GM12878 (cell line): Measurements from ENCODE around the gene FJX1. TPM values are rescaled to one million over a fixed set of nuclear protein-coding genes. Genes with fewer than 3 reads are reported as not detected.

ENCODE experiments used
- ATAC-seq: fragments of 200-7000 bp; cut with Tn5 transposase; 3 replicates; pipeline ENCODE4 v1.9.1; 2020; ENCODE audit warnings: mild to moderate bottlenecking, moderate library complexity
- BruUV-seq: library from RNA; stranded (reverse); fragments of 400-500 nt; replicated peaks from 2 replicates; lab custom pipeline; 2021; lab: Mats Ljungman, UMichigan
- CTCF ChIA-PET: fragments of 300-600 bp; sonication (Branson Sonifier 250); formaldehyde crosslinking; extraction: SDS; loops from one replicate; lab custom pipeline; 2021; ENCODE audit warnings: inconsistent platforms; lab: Yijun Ruan, JAX
- POLR2A ChIA-PET: fragments of 350-600 bp; formaldehyde crosslinking; extraction: SDS; loops from one replicate; lab custom pipeline; 2021; ENCODE audit warnings: inconsistent platforms; lab: Charles Lee
- RAD21 ChIA-PET: fragments of 300-600 bp; sonication (Branson Sonifier 250); formaldehyde crosslinking; loops from one replicate; lab custom pipeline; 2023; ENCODE audit warnings: antibody characterized with exemption; ENCODE audit not compliant: unreplicated experiment; lab: Charles Lee
- SMC1A ChIA-PET: fragments of 300-600 bp; sonication (Branson Sonifier 250); formaldehyde crosslinking; loops from one replicate; lab custom pipeline; 2023; ENCODE audit not compliant: unreplicated experiment, uncharacterized antibody; lab: Charles Lee
- DNase-seq: peaks from one replicate; pipeline ENCODE4 v3.0.0-alpha.2; 2011; ENCODE audit warnings: low read depth, low spot score
- FAIRE-seq: peaks from 3 replicates; lab custom pipeline; 2011; peaks lifted over from hg19 to GRCh38; lab: Jason Lieb, UNC
- H2AFZ ChIP-seq: 2 replicates; pipeline ENCODE4 v1.6.0; 2011; ENCODE audit warnings: low read depth, low read length, control low read depth; ENCODE audit not compliant: control insufficient read depth
- H3K27ac ChIP-seq: 2 replicates; pipeline ENCODE4 v1.5.1; 2011; ENCODE audit warnings: control low read depth; ENCODE audit not compliant: control insufficient read depth, insufficient read depth
- H3K27me3 ChIP-seq, 2 experiments: replicated peaks in 1 of 2; 2 replicates each; pipeline versions ENCODE4 v1.6.0 to v1.6.1; 2011; ENCODE audit warnings: low read length in 1 of 2; ENCODE audit not compliant: control insufficient read depth in 2 of 2, insufficient read depth in 2 of 2
- H3K36me3 ChIP-seq, 2 experiments: 2 replicates each; pipeline ENCODE4 v1.5.1; 2011; ENCODE audit warnings: low read length in 1 of 2; ENCODE audit not compliant: control insufficient read depth in 2 of 2, insufficient read depth in 2 of 2
- H3K4me1 ChIP-seq: 2 replicates; pipeline ENCODE4 v1.6.1; 2011; ENCODE audit warnings: mild to moderate bottlenecking, low read length, moderate library complexity, mixed read lengths; ENCODE audit not compliant: control insufficient read depth, insufficient read depth
- H3K4me2 ChIP-seq: 2 replicates; pipeline ENCODE4 v1.6.0; 2011; ENCODE audit warnings: control low read depth; ENCODE audit not compliant: control insufficient read depth, insufficient read depth
- H3K4me3 ChIP-seq: fragments of 200-600 bp; sonication (generic); 2 replicates; pipeline ENCODE4 v1.5.1; 2016
- H3K79me2 ChIP-seq: 2 replicates; pipeline ENCODE4 v1.6.0; 2011; ENCODE audit warnings: low read length; ENCODE audit not compliant: control insufficient read depth, insufficient read depth
- H3K9ac ChIP-seq: 2 replicates; pipeline ENCODE4 v1.8.0; 2011; ENCODE audit warnings: low read length, control low read depth, mixed read lengths; ENCODE audit not compliant: control insufficient read depth, insufficient read depth
- H3K9me3 ChIP-seq: replicated peaks from 3 replicates; pipeline ENCODE4 v1.5.1; 2011; ENCODE audit warnings: mild to moderate bottlenecking, low read length; ENCODE audit not compliant: control insufficient read depth, insufficient read depth
- H4K20me1 ChIP-seq: 2 replicates; pipeline ENCODE4 v1.6.0; 2011; ENCODE audit not compliant: control insufficient read depth, insufficient read depth
- BCL11A ChIP-seq: IDR thresholded peaks from 2 replicates; pipeline ENCODE4 v1.6.1; 2011; ENCODE audit warnings: low read depth, low read length
- CBX5 ChIP-seq: sonication (generic); IDR thresholded peaks from 2 replicates; pipeline ENCODE4 v1.6.1; 2016; ENCODE audit warnings: low read depth, moderate library complexity, mild to moderate bottlenecking, inconsistent platforms
- CEBPB ChIP-seq, 2 experiments: fragments of 150-350 bp in 1 of 2; IDR thresholded peaks; 2 replicates each; pipeline ENCODE4 v1.6.1; 2012 to 2014; ENCODE audit warnings: low read depth in 2 of 2, low read length in 2 of 2, borderline replicate concordance in 1 of 2, inconsistent platforms in 1 of 2
- CHD1 ChIP-seq: IDR thresholded peaks from 2 replicates; pipeline ENCODE4 v1.6.1; 2012; ENCODE audit warnings: low read depth, low read length, improper control_type of control experiment
- CHD2 ChIP-seq: IDR thresholded peaks from 2 replicates; pipeline ENCODE4 v1.6.1; 2011; ENCODE audit warnings: low read depth, low read length, improper control_type of control experiment, borderline replicate concordance
- E4F1 ChIP-seq: fragments of 450-650 bp; IDR thresholded peaks from 2 replicates; pipeline ENCODE4 v1.6.1; 2018; ENCODE audit warnings: borderline replicate concordance, mild to moderate bottlenecking; ENCODE audit not compliant: partially characterized antibody
- EGR1 ChIP-seq, 2 experiments: IDR thresholded peaks; 1 replicate in 1 of 2; 2 replicates in 1 of 2; pipeline ENCODE4 v1.6.1; 2011 to 2012; ENCODE audit warnings: low read depth in 2 of 2, low read length in 2 of 2, borderline replicate concordance in 1 of 2, mild to moderate bottlenecking in 1 of 2, moderate library complexity in 1 of 2
- GATAD2B ChIP-seq: fragments of 450-650 bp; conservative IDR thresholded peaks from 2 replicates; pipeline ENCODE4 v1.6.1; 2017; ENCODE audit warnings: low read depth, mild to moderate bottlenecking, moderate library complexity
- LARP7 ChIP-seq: fragments of 450-650 bp; IDR thresholded peaks from 2 replicates; pipeline ENCODE4 v1.6.1; 2017; ENCODE audit warnings: mild to moderate bottlenecking
- PAX8 ChIP-seq: fragments of 450-650 bp; IDR thresholded peaks from 2 replicates; pipeline ENCODE4 v1.6.1; 2017; ENCODE audit warnings: mild to moderate bottlenecking, moderate library complexity
- POLR2AphosphoS2 ChIP-seq: IDR thresholded peaks from 2 replicates; pipeline ENCODE4 v1.6.1; 2011; ENCODE audit warnings: low read depth, mild to moderate bottlenecking, low read length, improper control_type of control experiment, moderate library complexity
- RAD21 ChIP-seq: IDR thresholded peaks from 2 replicates; pipeline ENCODE4 v1.6.1; 2011; ENCODE audit warnings: mild to moderate bottlenecking, low read depth, low read length, moderate library complexity; ENCODE audit not compliant: insufficient read depth
- SIN3A ChIP-seq: IDR thresholded peaks from 2 replicates; pipeline ENCODE4 v1.6.1; 2012; ENCODE audit warnings: low read depth, low read length, improper control_type of control experiment
- SPI1 ChIP-seq: IDR thresholded peaks from 2 replicates; pipeline ENCODE4 v1.6.1; 2011; ENCODE audit warnings: low read depth, mild to moderate bottlenecking, low read length, moderate library complexity, borderline replicate concordance; ENCODE audit not compliant: insufficient read depth
- SRF ChIP-seq, 2 experiments: IDR thresholded peaks; 2 replicates each; pipeline ENCODE4 v1.6.1; 2011; ENCODE audit warnings: low read depth in 2 of 2, low read length in 2 of 2, mild to moderate bottlenecking in 1 of 2, moderate library complexity in 1 of 2
- TAF1 ChIP-seq: IDR thresholded peaks from 2 replicates; pipeline ENCODE4 v1.6.1; 2011; ENCODE audit warnings: mild to moderate bottlenecking, low read depth, low read length, borderline replicate concordance
- TCF7 ChIP-seq: IDR thresholded peaks from 2 replicates; pipeline ENCODE4 v1.6.1; 2014; ENCODE audit warnings: antibody characterized with exemption, borderline replicate concordance
- ZNF217 ChIP-seq: fragments of 450-650 bp; IDR thresholded peaks from 2 replicates; pipeline ENCODE4 v1.6.1; 2017; ENCODE audit warnings: antibody characterized with exemption, mild to moderate bottlenecking
- WGBS: methylation state at CpG from one replicate; pipeline ENCODE4 v1.1.6; 2016; ENCODE audit warnings: low lambda C conversion rate; ENCODE audit not compliant: insufficient replicate concordance, insufficient coverage; ENCODE audit errors: missing lambda C conversion rate; 5-methylcytosine and 5-hydroxymethylcytosine counted together
- in situ Hi-C: fragments of 300-500 bp; cut with MboI; formaldehyde crosslinking; loops from 9 replicates; pipeline ENCODE4 v1.14.3; 2018; ENCODE audit warnings: mixed read lengths
- intact Hi-C: fragments of 100-400 bp; cut with micrococcal nuclease; formaldehyde crosslinking; loops from one replicate; pipeline ENCODE4 v1.14.2; 2022; ENCODE audit not compliant: unreplicated experiment
- polyA plus RNA-seq, 11 experiments: library from polyadenylated mRNA; depleted of rRNA in 4 of 11; unstranded in 6 of 11; stranded (reverse) in 5 of 11; fragments of >200 nt; fragmentation: Nextera tagmentation in 4 of 11; fragmentation: Illumina TruSeq in 1 of 11; extraction: Ambion mirVana in 4 of 11; extraction: Trizol in 1 of 11; gene quantifications; 1 replicate in 1 of 11; 2 replicates in 10 of 11; pipeline versions ENCODE4 v1.2.1 to v1.2.3, GENCODE V29; 2011 to 2016; ENCODE audit warnings: inconsistent platforms in 2 of 11, missing spikeins in 2 of 11, low read depth in 1 of 11
- total RNA-seq, 4 experiments: library from RNA; depleted of rRNA in 3 of 4; stranded (reverse); fragments of >200 nt in 3 of 4; fragmentation: Illumina TruSeq in 1 of 4; extraction: Trizol in 1 of 4; gene quantifications; 2 replicates each; pipeline versions ENCODE4 v1.2.1 to v1.2.3, GENCODE V29; 2013 to 2021
- TF ChIP-seq, protein P1 (sequence below): IDR thresholded peaks from 2 replicates; pipeline ENCODE4 v1.6.1; 2012; ENCODE audit warnings: improper control_type of control experiment, low read depth, low read length; ENCODE audit not compliant: insufficient replicate concordance

Gene FJX1
- total and polyA plus RNA-seq, 10 of the 15 experiments (the other 5 are each of a cell fraction or from before 2014, with no cell fraction given) = 1.7 to 26.1 (median 10.0) TPM

DNA sequence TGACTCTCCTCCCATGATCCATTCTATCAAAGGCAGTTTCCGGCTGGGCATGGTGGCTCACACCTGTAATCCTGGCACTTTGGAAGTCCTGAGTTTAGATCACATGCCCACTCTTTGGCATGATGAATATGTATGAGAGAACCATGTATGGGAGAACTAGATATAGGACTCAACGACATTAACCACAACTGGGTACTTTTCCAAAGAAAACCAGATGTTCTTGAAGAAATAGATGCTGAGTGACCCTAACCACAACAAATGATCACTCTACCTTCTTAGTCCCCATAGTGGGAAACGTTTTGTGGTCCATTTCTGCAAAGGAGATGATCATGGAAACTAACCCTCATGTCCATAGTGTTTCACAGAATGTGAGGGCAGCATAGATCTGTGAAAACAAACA, 13.6 kb downstream of the FJX1 start:
- WGBS = 10% methylated on average over 3 of the region's 3 CpGs
- intact Hi-C loops = no loop called here
- SMC1A ChIA-PET = no interaction called here
- no peak for TF ChIP-seq CHD2
- no peak for TF ChIP-seq POLR2AphosphoS2
- TF ChIP-seq BCL11A = no peak
- TF ChIP-seq TAF1 = no peak
- no peak for TF ChIP-seq SPI1
- no peak for TF ChIP-seq LARP7
- no peak for TF ChIP-seq PAX8
- no peak for TF ChIP-seq RAD21
- TF ChIP-seq ZNF217 = no peak
- TF ChIP-seq CHD1 = no peak
- no peak for TF ChIP-seq EGR1 (IDR thresholded peaks at IDR 0.05; ENCODE audit: borderline replicate concordance in 1 of 2, low read depth in 2 of 2, low read length in 2 of 2)
- no peak for TF ChIP-seq SIN3A
- TF ChIP-seq, protein P1, sequence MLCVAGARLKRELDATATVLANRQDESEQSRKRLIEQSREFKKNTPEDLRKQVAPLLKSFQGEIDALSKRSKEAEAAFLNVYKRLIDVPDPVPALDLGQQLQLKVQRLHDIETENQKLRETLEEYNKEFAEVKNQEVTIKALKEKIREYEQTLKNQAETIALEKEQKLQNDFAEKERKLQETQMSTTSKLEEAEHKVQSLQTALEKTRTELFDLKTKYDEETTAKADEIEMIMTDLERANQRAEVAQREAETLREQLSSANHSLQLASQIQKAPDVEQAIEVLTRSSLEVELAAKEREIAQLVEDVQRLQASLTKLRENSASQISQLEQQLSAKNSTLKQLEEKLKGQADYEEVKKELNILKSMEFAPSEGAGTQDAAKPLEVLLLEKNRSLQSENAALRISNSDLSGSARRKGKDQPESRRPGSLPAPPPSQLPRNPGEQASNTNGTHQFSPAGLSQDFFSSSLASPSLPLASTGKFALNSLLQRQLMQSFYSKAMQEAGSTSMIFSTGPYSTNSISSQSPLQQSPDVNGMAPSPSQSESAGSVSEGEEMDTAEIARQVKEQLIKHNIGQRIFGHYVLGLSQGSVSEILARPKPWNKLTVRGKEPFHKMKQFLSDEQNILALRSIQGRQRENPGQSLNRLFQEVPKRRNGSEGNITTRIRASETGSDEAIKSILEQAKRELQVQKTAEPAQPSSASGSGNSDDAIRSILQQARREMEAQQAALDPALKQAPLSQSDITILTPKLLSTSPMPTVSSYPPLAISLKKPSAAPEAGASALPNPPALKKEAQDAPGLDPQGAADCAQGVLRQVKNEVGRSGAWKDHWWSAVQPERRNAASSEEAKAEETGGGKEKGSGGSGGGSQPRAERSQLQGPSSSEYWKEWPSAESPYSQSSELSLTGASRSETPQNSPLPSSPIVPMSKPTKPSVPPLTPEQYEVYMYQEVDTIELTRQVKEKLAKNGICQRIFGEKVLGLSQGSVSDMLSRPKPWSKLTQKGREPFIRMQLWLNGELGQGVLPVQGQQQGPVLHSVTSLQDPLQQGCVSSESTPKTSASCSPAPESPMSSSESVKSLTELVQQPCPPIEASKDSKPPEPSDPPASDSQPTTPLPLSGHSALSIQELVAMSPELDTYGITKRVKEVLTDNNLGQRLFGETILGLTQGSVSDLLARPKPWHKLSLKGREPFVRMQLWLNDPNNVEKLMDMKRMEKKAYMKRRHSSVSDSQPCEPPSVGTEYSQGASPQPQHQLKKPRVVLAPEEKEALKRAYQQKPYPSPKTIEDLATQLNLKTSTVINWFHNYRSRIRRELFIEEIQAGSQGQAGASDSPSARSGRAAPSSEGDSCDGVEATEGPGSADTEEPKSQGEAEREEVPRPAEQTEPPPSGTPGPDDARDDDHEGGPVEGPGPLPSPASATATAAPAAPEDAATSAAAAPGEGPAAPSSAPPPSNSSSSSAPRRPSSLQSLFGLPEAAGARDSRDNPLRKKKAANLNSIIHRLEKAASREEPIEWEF = no peak
- no peak for TF ChIP-seq CBX5
- no peak for TF ChIP-seq SRF (IDR thresholded peaks at IDR 0.05; ENCODE audit: low read depth in 2 of 2, low read length in 2 of 2)
- no peak for TF ChIP-seq TCF7
- no peak for TF ChIP-seq GATAD2B
- no peak for TF ChIP-seq CEBPB (IDR thresholded peaks at IDR 0.05; ENCODE audit: borderline replicate concordance in 1 of 2, low read depth in 2 of 2, low read length in 2 of 2)
- TF ChIP-seq E4F1 = no peak
- no peak for FAIRE-seq
- no peak overlapping the region for H3K4me3 ChIP-seq
- RAD21 ChIA-PET = no interaction called here
- CTCF ChIA-PET = no interaction called here
- H3K9me3 ChIP-seq = no peaks in the 10 kb centered on the region
- POLR2A ChIA-PET = no interaction called here
- no peaks in the 10 kb centered on the region for H4K20me1 ChIP-seq
- BruUV-seq = no TSS peak
- H3K4me1 ChIP-seq = no peaks in the 10 kb centered on the region
- H3K36me3 ChIP-seq = no peaks in the 10 kb centered on the region
- H2AFZ ChIP-seq = no peak overlapping the region
- no peak overlapping the region for H3K4me2 ChIP-seq
- H3K27ac ChIP-seq = no peak overlapping the region
- DNase-seq = no peak
- H3K9ac ChIP-seq = no peak overlapping the region
- no peaks in the 10 kb centered on the region for H3K79me2 ChIP-seq
- H3K27me3 ChIP-seq = peaks cover 0 to 8% of the 10 kb centered on the region in 2 experiments; a peak in 3 of 4 replicates
- ATAC-seq = no peak
- in situ Hi-C loops = no loop called here
